COLO829 (cell line): Measurements from ENCODE around the gene ZNF367.
A peak's percentile ranks its signal among the peaks of the same experiment; 100 is the strongest.
"Not testable (repeated sequence)": the region's sequence is repeated elsewhere in the genome, so short reads cannot be mapped to it uniquely, and the experiment has no call there.

Experiments
- DNase-seq: peaks from one replicate; pipeline ENCODE4 v3.0.0; 2012; ENCODE audit warnings: low spot score

Gene ZNF367

DNA sequence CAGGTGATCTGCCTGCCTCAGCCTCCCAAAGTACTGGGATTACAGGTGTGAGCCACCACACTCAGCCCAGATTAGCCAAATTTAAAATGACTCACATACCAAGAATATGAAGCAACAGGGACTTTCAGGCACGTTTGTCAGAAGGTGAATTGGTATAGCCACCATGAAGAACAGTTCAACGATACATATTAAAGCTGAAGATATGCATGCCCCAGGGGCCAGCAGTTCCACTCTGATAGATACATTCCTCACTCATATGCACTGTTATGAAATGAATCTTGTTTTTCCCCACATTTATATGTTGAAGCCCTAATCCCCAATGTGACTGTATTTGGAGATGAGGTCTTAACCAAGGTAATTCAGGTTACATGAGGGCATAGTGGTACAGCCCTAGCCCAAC is 57.2 kb downstream of the ZNF367 start:
- DNase-seq = no peak

DNA sequence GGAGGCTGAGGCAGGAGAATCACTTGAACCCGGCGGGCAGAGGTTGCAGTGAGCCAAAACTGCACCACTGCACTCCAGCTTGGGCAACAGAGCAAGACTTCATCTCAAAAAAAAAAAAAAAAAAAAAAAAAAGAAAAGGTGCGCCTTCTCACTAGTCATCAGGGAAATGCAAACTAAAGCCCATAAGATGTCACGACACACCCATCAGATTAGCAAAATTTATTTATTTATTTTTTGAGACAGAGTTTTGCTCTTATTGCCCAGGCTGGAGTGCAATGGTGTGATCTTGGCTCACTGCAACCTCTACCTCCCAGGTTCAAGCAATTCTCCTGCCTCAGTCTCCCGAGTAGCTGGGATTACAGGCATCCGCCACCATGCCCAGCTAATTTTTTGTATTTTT is 57.6 kb downstream of the ZNF367 start:
- not testable (repeated sequence) for DNase-seq

DNA sequence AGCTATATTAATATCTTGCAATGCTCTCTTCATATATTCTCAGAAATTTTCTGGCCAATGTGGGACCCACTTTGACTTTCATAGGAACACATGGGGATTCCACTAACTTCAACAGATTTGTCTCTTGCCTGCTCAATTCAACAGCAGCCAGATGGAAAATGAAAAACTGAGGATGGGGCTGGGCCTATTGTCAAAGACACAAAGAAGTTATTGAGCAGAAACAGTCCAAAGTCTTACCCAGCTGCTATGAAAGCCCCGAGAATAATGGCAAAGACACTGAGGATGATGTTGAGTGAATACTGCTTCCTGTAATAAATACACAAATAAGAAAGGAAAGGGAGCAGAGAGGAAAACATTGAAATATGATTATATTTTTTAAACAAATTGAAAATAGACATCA is 67.3 kb downstream of the ZNF367 start:
- no peak for DNase-seq

DNA sequence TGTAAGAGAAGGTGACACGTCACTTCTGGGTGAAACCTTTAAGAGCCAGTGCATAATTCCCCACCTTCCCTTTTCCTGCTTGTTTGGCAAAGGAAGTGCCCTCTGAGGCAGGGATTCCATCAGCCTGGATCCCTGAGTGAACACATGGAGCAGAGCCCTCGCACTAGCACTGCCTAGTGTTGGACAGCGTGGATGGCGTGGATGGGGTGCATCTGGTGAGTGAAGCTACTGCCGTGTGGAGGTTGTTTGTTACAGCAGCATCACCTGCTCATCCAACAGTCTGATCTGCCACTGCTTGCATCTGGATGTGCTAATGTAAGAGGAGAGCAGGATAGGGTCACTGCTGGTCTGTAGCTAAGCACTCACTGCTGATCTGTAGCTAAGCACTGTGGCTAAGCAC is 69.9 kb downstream of the ZNF367 start:
- no peak for DNase-seq

DNA sequence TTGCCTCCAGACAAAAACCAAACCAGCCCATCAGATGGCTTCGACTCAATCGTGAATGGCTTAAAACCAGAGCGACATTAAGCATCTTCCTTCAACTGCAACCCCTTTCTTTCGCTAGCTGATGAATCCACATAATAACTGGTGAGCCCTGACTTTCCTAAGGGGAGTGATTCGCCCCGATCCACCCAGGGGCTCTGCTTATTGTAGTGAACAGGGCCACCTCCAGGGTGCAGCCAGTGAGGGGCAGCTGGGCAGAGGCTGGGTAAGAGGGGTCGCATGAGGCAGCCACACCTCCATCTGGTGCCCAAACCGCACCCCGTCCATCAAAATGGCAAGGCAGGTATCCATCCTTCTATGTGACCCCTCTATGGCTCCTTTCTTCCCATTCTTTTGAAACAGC is 72.6 kb downstream of the ZNF367 start:
- no peak for DNase-seq

DNA sequence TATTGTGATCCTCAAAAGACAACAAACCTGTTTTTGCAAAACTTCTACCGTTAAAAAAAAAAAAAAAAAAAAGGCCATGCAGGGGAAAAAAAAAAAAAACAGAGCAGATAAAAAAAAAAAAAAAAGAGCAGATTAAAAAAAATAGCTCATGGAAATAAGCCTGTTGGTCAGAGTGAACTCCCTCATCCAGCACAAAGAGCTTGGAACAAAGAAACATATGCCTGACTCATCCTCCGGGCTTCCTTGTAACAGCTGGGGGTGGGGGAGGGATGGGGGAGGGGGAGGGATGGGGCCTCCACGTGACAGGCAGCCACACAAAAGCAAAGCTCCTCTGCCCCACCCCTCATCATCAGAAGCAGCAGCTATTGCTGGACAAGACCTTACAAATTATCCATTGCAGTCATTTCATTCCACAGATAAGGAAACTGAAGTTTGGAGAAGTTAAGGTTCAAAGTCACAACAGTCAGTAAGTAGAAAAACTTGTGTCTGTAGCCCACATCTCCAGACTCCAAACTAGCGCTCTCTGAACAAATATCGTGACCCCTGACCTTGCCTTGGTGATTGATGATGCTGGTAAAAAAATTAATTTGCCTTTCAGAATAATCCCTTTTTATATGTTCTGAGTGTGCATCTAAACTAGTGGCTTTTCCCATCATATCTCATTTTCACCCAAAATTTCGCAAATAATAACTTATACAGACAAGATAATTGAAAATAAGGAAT is 73.6 kb downstream of the ZNF367 start:
- peak; percentile 97 for DNase-seq

DNA sequence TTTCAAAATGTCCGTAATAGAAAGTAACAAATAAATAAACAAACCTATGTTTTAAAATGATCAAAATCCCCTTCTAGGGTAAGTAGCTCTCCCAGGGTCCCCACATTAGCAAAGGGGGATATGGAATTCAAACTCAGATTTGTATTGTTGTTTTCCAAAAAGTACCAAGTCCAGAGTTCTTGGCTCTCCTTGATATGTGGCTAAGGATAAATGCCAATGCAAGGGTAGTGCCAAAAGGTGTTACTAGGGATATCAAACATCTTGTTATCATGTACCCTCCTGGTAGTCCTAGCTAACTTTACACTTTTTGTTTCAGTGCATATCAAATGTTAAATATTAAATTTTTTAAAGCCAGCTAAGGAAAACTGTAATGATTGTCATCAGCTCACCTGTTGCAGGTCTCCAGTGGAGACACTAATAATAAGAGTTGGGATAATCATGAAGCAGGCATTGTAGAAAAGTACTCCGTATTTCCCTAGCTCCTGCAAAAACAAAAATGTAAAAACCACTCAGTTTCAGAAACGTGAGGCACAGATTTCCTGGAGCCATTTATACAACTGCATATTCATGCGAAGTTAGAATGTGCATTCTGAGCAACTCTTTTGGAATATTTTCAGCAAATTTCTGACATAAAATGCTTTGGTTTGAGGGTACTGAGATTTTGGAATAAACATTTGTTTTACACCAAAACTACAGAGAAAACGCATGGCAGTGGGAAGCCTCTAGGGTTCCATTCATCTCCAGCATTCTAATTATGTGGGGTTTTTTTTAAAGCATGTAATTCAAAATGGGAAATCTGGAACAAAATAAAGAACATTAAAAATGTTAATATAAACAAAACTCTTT is 74.4 kb downstream of the ZNF367 start:
- DNase-seq = no peak

DNA sequence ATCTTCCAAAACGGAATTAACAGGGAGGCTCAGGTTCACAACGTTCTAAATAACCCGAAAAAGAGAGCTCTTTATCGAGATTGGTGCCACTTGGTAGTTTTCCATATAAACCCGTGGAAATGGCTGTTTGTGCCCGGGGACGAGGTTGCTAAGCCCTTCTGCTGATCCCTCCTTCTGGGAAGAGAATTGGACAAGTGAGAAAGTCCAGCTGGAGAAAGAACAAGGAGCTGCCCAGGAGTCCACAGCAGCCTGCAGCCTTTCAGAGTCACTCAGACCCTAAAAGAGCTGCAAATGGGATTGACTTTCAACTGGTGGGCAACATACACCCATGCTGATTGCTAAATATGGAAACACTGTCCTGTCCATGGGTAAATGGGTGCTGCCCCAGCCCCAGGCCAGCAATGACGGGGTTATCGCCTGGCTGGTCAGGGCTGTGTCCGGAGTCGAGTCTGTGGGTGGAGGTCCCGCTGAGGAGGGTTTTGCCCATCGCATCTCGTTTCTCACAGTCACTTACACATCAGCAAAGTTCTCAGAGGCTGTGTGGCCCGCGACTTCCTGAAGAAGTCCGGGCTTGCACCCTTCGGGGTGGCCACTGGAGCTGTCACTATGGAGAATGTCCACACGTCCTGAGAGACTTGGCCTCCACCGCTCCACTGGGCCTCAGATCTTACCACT is 75.5 kb downstream of the ZNF367 start:
- DNase-seq = no peak

DNA sequence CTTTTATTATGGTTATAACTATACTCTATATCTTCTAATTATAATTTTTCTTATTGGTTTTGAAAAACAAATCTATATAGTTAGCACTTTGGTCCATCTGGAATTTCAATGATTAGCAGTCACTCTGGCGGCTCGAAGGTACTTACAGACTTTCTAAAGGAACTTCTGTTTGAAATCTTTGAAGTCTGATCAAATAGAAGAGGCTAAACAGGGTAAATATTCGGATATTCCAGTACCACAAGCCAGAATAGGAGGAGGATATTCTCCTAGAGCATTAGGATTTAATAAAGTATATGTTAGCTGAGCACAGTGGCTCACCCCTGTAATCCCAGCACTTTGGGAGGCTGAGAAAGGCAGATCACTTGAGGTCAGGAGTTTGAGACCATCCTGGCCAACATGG is 77.5 kb downstream of the ZNF367 start:
- no peak for DNase-seq

DNA sequence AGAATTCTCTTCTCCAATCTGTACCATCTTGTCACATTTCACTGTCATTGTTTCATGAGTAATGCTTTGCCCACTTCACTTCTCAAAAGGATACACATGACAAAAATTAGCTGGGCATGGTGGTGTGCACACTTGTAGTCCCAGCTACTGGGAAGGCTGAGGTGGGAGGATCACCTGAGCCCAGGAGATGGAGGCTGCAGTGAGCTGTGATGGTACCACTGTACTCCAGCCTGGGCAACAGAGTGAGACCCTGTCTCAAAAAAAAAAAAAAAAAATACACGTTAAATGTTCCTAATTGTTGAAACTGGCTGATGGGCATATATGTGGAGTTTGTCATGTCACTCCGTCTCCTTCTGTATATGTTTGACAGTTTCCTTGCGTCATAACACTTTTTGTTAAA is 79.9 kb downstream of the ZNF367 start:
- no peak for DNase-seq
